Natural killer cell (primary cell): Measurements from ENCODE around the gene GRIN3B. TPM values are rescaled to one million over a fixed set of nuclear protein-coding genes. Genes with fewer than 3 reads are reported as not detected.

Experiments used
- ATAC-seq, 3 donors: fragments of 150-1000 bp in 2 of 3; fragments of 200-7000 bp in 1 of 3; cut with Tn5 transposase; 1 replicate in 1 of 3; 2 replicates in 2 of 3; pipeline ENCODE4 v1.10.0; 2021; ENCODE audit warnings: mild to moderate bottlenecking in 2 of 3, moderate library complexity in 2 of 3
- DNase-seq, 2 donors: peaks; one replicate each; pipeline versions ENCODE4 v3.0.0 to v3.0.0-alpha.2; 2013 to 2021; ENCODE audit warnings: mixed read lengths in 1 of 2
- H3K27ac ChIP-seq: one replicate; pipeline ENCODE4 v1.5.1; 2013; ENCODE audit warnings: mild to moderate bottlenecking, low read length
- H3K27me3 ChIP-seq: one replicate; pipeline ENCODE4 v1.6.1; 2013; ENCODE audit warnings: low read length; ENCODE audit not compliant: control insufficient read depth, insufficient read depth
- H3K36me3 ChIP-seq: one replicate; pipeline ENCODE4 v1.6.1; 2013; ENCODE audit warnings: low read length; ENCODE audit not compliant: control insufficient read depth, insufficient read depth
- H3K4me1 ChIP-seq: one replicate; pipeline ENCODE4 v1.6.1; 2013; ENCODE audit warnings: low read length; ENCODE audit not compliant: control insufficient read depth, insufficient read depth
- H3K4me3 ChIP-seq: one replicate; pipeline ENCODE4 v1.5.1; 2013; ENCODE audit warnings: low read length
- H3K9me3 ChIP-seq: one replicate; pipeline ENCODE4 v1.6.1; 2013; ENCODE audit warnings: low read length; ENCODE audit not compliant: control insufficient read depth, insufficient read depth
- H3K27ac Mint-ChIP-seq, 2 donors: one replicate each; pipeline ENCODE4 v1.8.0; 2022; ENCODE audit warnings: mild to moderate bottlenecking in 2 of 2, mixed read lengths in 2 of 2, moderate library complexity in 1 of 2
- H3K27me3 Mint-ChIP-seq, 2 donors: one replicate each; pipeline ENCODE4 v1.8.0; 2022; ENCODE audit warnings: low read depth in 2 of 2, mixed read lengths in 2 of 2
- H3K36me3 Mint-ChIP-seq: one replicate; pipeline ENCODE4 v1.8.0; 2022; ENCODE audit warnings: mixed read lengths
- H3K4me1 Mint-ChIP-seq, 2 donors: one replicate each; pipeline ENCODE4 v1.8.0; 2022; ENCODE audit warnings: mixed read lengths in 2 of 2
- H3K4me3 Mint-ChIP-seq: one replicate; pipeline ENCODE4 v1.8.0; 2022; ENCODE audit warnings: mild to moderate bottlenecking, moderate library complexity, mixed read lengths
- H3K9me3 Mint-ChIP-seq, 2 donors: one replicate each; pipeline ENCODE4 v1.8.0; 2022; ENCODE audit warnings: mixed read lengths in 2 of 2
- WGBS: methylation state at CpG from one replicate; pipeline ENCODE4 v1.1.7; 2013; ENCODE audit warnings: missing lambda C conversion rate; ENCODE audit not compliant: insufficient coverage; 5-methylcytosine and 5-hydroxymethylcytosine counted together
- intact Hi-C: fragments of 100-400 bp; cut with micrococcal nuclease; formaldehyde crosslinking; loops from one replicate; pipeline ENCODE4 v1.14.2; 2022
- total RNA-seq, 4 donors: library from RNA; stranded (reverse); fragments of 120-200 nt in 1 of 4; gene quantifications; one replicate each; pipeline versions ENCODE4 v1.2.3 to v1.2.4, GENCODE V29; 2013 to 2022
- TF ChIP-seq, protein P1 (sequence below): fragments of 200-600 bp; IDR thresholded peaks from one replicate; pipeline ENCODE4 v1.8.0; 2022; ENCODE audit warnings: antibody characterized with exemption

The GRIN3B gene
- total RNA-seq, 3 donors from 2014 or later (not counting 1 experiment from before 2014, with no cell fraction given), result 0.09 to 0.15 TPM; not detected in 1

DNA sequence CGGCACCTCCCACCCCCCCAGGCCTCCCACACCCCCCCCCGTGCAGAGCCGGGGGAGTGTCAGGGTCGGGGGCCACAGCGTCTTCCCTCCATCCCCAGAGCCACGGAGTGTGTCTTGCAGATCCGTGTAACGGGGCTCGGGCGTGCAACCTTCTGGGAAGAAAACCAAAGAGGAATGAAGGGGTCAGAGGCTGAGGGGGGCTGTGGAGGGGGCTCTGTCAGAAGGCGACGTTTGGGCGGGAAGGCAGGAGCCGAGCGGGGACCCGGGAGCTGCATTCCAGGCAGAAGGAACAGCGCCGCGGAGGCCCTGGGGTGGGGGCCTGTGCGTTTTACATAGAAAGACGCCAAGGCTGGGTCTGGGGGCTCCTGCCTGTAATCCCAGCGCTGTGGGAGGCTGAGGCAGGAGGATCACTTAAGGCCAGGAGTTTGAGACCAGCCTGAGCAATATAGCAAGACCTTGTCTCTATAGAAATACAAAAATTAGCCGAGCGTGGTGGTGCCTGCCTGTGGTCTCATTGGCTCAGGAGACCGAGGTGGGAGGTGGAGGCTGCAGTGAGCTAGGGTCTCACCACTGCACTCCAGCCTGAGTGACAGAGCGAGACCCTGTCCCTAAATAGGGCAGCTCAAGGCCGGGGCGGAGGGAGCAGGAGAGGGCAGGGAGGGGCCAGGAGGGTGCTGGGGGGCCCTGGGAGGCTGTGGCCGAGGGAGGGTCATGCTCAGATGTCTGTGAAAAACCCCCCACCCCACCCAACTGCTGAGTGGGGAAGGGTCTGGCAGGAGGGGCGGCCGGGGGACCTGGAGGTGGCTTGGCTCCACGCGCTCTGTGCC, 46.6 kb upstream of the GRIN3B start:
- TF ChIP-seq, protein P1, sequence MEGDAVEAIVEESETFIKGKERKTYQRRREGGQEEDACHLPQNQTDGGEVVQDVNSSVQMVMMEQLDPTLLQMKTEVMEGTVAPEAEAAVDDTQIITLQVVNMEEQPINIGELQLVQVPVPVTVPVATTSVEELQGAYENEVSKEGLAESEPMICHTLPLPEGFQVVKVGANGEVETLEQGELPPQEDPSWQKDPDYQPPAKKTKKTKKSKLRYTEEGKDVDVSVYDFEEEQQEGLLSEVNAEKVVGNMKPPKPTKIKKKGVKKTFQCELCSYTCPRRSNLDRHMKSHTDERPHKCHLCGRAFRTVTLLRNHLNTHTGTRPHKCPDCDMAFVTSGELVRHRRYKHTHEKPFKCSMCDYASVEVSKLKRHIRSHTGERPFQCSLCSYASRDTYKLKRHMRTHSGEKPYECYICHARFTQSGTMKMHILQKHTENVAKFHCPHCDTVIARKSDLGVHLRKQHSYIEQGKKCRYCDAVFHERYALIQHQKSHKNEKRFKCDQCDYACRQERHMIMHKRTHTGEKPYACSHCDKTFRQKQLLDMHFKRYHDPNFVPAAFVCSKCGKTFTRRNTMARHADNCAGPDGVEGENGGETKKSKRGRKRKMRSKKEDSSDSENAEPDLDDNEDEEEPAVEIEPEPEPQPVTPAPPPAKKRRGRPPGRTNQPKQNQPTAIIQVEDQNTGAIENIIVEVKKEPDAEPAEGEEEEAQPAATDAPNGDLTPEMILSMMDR, result no peak
- WGBS, result 53% methylated on average over 29 of the region's 33 CpGs
- Mint-ChIP-seq H3K27ac (peak overlapping the region in 1 of 2 donors; percentile 85), H3K27me3 (no peaks in the 10 kb centered on the region), H3K4me1 (peaks cover 0 to 11% of the 10 kb centered on the region in 2 donors), H3K4me3 (peak overlapping the region; percentile 49), H3K9me3 (no peaks in the 10 kb centered on the region), H3K36me3 (no peaks in the 10 kb centered on the region)
- H3K4me3 ChIP-seq, result no peak overlapping the region
- no peaks in the 10 kb centered on the region for H3K27me3 ChIP-seq
- DNase-seq, result no peak
- intact Hi-C loops, result no loop called here
- no peaks in the 10 kb centered on the region for H3K9me3 ChIP-seq
- H3K36me3 ChIP-seq, result no peaks in the 10 kb centered on the region
- H3K4me1 ChIP-seq, result peaks cover 28% of the 10 kb centered on the region
- no peak for ATAC-seq
- no peak overlapping the region for H3K27ac ChIP-seq

DNA sequence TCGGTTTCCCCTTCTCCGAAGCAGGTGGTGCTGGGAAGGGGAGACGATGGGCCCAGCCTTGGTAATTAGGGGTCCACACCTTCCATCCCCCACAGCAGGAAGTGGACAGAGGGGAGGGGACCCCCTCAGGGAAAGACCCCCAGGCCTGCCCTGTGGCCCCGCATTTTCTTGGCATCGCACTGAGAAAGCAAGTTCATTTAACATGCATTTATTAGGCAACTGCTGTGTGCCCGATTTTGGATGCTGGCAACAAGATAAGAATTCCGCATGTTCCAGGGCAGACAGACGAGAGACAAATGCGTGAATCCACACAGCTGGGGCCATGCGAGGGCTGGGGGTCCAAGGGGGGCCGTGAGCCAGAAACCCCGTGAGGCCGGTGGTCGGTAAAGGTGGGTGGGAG, 45.9 kb upstream of the GRIN3B start:
- no peak for ATAC-seq
- Histone ChIP-seq H3K36me3 (no peaks in the 10 kb centered on the region), H3K27ac (no peak overlapping the region), H3K27me3 (no peaks in the 10 kb centered on the region), H3K4me3 (no peak overlapping the region), H3K9me3 (no peaks in the 10 kb centered on the region), H3K4me1 (peaks cover 23% of the 10 kb centered on the region)
- Mint-ChIP-seq H3K4me3 (no peak overlapping the region), H3K27me3 (no peaks in the 10 kb centered on the region), H3K9me3 (no peaks in the 10 kb centered on the region), H3K27ac (no peak overlapping the region), H3K36me3 (no peaks in the 10 kb centered on the region), H3K4me1 (peaks cover 0 to 11% of the 10 kb centered on the region in 2 donors)
- TF ChIP-seq, protein P1, result no peak
- 92% methylated on average over 14 of the region's 14 CpGs for WGBS
- no peak for DNase-seq
- intact Hi-C loops, result no loop called here

DNA sequence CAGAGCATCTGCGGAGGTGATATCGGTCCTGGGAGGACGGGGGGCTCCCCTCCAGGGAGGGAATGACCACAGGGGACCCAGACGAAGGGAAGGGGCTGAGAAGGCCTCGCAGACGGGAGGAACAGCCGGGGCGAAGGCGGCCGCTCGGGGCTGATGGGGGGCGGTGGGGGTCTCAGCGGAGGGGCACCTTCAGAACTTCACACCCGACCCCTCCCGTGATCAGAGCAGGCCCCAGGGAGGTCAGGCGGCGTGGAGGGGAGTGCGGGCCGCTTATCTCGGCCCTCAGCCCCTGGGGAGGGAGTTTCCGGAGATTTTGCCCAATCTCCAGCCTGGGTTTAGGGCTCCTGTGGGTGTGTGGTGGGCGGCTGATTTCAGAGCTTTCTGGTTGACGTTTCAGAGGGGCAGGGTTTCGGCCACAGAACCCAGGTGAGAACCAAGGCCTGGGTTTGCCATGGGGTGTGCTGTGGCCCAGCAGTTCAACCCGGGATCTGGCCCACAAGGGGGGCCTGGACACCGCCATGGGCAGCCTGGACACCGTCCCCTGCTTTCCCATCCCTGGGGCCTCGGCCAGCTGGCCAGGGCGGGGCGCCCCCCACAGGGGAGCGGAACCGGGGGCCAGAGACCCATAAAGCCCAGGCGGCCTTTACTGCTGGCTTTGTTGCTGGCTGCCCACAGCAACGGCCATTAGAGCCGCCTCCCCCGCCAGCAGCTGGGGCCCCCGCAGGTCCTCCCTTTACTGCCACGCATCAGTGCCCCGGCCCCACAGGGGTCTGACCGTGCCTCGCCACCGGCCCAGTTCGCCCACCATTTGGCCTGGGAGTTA, 45.3 kb upstream of the GRIN3B start:
- intact Hi-C loops, result no loop called here
- no peaks in the 10 kb centered on the region for H3K9me3 ChIP-seq
- no peaks in the 10 kb centered on the region for H3K9me3 Mint-ChIP-seq
- TF ChIP-seq, protein P1, result no peak
- H3K4me3 ChIP-seq, result no peak overlapping the region
- peak overlapping the region in 1 of 2 donors; percentile 40 for H3K27ac Mint-ChIP-seq
- H3K4me1 ChIP-seq, result peaks cover 23% of the 10 kb centered on the region
- no peak overlapping the region for H3K4me3 Mint-ChIP-seq
- peaks cover 0 to 11% of the 10 kb centered on the region in 2 donors for H3K4me1 Mint-ChIP-seq
- no peaks in the 10 kb centered on the region for H3K36me3 ChIP-seq
- H3K27me3 ChIP-seq, result no peaks in the 10 kb centered on the region
- no peak for ATAC-seq
- DNase-seq, result no peak
- WGBS, result 85% methylated on average over 43 of the region's 43 CpGs
- no peak overlapping the region for H3K27ac ChIP-seq
- H3K36me3 Mint-ChIP-seq, result no peaks in the 10 kb centered on the region
- no peaks in the 10 kb centered on the region for H3K27me3 Mint-ChIP-seq
